K562 (cell line): ENCODE data around the gene FARSA. TPM values are rescaled to one million over a fixed set of nuclear protein-coding genes. Genes with fewer than 3 reads are reported as not detected.

Source experiments
- DPF2 ChIP-seq: fragments of 450-650 bp; IDR thresholded peaks from 2 replicates; pipeline ENCODE4 v1.6.1; 2016
- EZH2 ChIP-seq: IDR thresholded peaks from 2 replicates; pipeline ENCODE4 v1.6.1; 2012; ENCODE audit warnings: low read depth, mild to moderate bottlenecking, inconsistent platforms, low read length, borderline replicate concordance
- FOXJ3 ChIP-seq: sonication (generic); formaldehyde crosslinking; IDR thresholded peaks from 2 replicates; pipeline ENCODE4 v1.4.0; 2020; ENCODE audit warnings: mild to moderate bottlenecking, missing genetic modification reagents
- HDAC3 ChIP-seq: fragments of 450-650 bp; IDR thresholded peaks from 2 replicates; pipeline ENCODE4 v1.6.1; 2018; ENCODE audit warnings: borderline replicate concordance, mild to moderate bottlenecking, moderate library complexity; ENCODE audit not compliant: partially characterized antibody
- PHF21A ChIP-seq: fragments of 450-650 bp; IDR thresholded peaks from 2 replicates; pipeline ENCODE4 v1.6.1; 2017; ENCODE audit warnings: low read depth, borderline replicate concordance
- RNF2 ChIP-seq: sonication (generic); IDR thresholded peaks from 2 replicates; pipeline ENCODE4 v1.6.1; 2016
- RNF219 ChIP-seq: fragments of 250-450 bp; sonication (Bioruptor Pico); IDR thresholded peaks from 2 replicates; pipeline ENCODE4 v1.5.0; 2022; ENCODE audit warnings: mild to moderate bottlenecking
- SAP30 ChIP-seq: fragments of 200-600 bp; sonication (generic); IDR thresholded peaks from 2 replicates; pipeline ENCODE4 v1.6.1; 2012; ENCODE audit warnings: borderline replicate concordance, low read depth, mild to moderate bottlenecking, moderate library complexity, low read length, control low read depth, inconsistent platforms; ENCODE audit not compliant: insufficient read depth, poor library complexity, severe bottlenecking
- TARDBP ChIP-seq: fragments of 450-650 bp; IDR thresholded peaks from 2 replicates; pipeline ENCODE4 v1.6.1; 2016
- THAP7 ChIP-seq: fragments of 250-450 bp; sonication (Bioruptor Pico); IDR thresholded peaks from 2 replicates; pipeline ENCODE4 v1.5.0; 2021
- USF1 ChIP-seq: sonication (generic); formaldehyde crosslinking; IDR thresholded peaks from 2 replicates; pipeline ENCODE4 v1.9.0; 2022; ENCODE audit warnings: mild to moderate bottlenecking, missing genetic modification reagents
- ZZZ3 ChIP-seq: fragments of 450-650 bp; IDR thresholded peaks from 2 replicates; pipeline ENCODE4 v1.6.1; 2016; ENCODE audit warnings: antibody characterized with exemption, mild to moderate bottlenecking, moderate library complexity
- polyA plus RNA-seq, 8 experiments: library from polyadenylated mRNA; depleted of rRNA in 4 of 8; stranded (reverse) in 5 of 8; unstranded in 3 of 8; fragments of >200 nt; fragmentation: Nextera tagmentation in 2 of 8; fragmentation: Illumina TruSeq in 1 of 8; extraction: Ambion mirVana in 2 of 8; extraction: Trizol in 1 of 8; gene quantifications; 2 replicates each; pipeline versions ENCODE4 v1.2.1 to v1.2.3, GENCODE V29; 2011 to 2014; ENCODE audit warnings: inconsistent platforms in 1 of 8, missing spikeins in 1 of 8
- total RNA-seq, 7 experiments: library from RNA; depleted of rRNA in 6 of 7; stranded (reverse); fragments of >200 nt in 6 of 7; fragmentation: Illumina TruSeq in 2 of 7; extraction: Trizol in 2 of 7; gene quantifications; 2 replicates each; pipeline versions ENCODE4 v1.2.1 to v1.2.3, GENCODE V29; 2011 to 2021; ENCODE audit warnings: low replicate concordance in 1 of 7
- TF ChIP-seq, protein P1 (sequence below), 2 experiments: fragments of 450-650 bp in 1 of 2; sonication (generic) in 1 of 2; formaldehyde crosslinking in 1 of 2; IDR thresholded peaks; 2 replicates each; pipeline versions ENCODE4 v1.7.1 to v1.9.0; 2016 to 2022; ENCODE audit warnings: inconsistent platforms in 1 of 2, mild to moderate bottlenecking in 1 of 2, missing genetic modification reagents in 1 of 2

The FARSA gene
- total and polyA plus RNA-seq, 9 of the 15 experiments (the other 6 are each of a cell fraction or from before 2014, with no cell fraction given), result 25.2 to 237 (median 89.6) TPM

DNA sequence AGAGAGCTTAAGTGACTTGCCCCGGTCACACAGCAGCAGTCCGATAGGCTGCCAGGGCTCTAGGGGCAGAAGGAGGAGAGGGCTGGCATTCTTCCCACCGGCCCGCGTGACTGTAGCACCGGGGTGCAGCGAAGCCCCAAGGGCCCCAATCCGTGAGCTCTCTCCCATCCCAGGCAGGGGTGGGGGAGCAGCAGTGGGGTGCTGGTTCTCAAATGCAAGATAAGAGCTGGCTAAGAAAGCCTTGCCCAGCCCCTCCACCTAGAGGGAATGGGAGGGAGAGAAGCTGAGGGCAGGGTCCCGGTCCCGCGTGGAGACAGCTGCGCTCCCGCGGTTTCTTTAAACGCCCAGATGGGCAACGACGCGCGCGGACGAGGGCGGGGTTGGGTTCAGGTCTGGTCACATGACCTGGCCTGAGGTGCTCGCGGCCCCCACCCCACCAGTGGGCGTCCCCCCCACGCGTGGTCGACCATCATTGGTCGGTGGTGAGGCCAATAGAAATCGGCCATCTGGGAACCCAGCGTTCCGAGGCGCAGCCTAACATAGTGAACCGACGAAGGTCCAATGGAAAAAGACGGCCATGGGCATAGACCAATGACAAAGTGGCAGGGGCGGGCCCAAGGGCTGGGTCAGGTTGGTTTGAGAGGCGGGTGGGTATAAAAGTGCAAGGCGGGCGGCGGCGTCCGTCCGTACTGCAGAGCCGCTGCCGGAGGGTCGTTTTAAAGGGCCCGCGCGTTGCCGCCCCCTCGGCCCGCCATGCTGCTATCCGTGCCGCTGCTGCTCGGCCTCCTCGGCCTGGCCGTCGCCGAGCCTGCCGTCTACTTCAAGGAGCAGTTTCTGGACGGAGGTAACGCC, 4.6 kb upstream of the FARSA start, which contains the start of gene CALR (continued):
- TF ChIP-seq RNF219 (CRISPR knock-in tag) (no peak), FOXJ3 (CRISPR knock-in tag) (no peak), THAP7 (CRISPR knock-in tag) (0 out of 2 replicates have a peak, but pooled peaks have one; percentile 46), RNF2 (no peak; the same call in 1 of the 2 replicates), USF1 (CRISPR knock-in tag) (peak; percentile 97), HDAC3 (no peak), DPF2 (peak; percentile 43; the same call in 1 of the 2 replicates), PHF21A (0 out of 2 replicates have a peak, but pooled peaks have one; percentile 14), ZZZ3 (no peak), SAP30 (peak; percentile 64), TARDBP (peak; percentile 99), EZH2 (no peak)
- TF ChIP-seq, protein P1, sequence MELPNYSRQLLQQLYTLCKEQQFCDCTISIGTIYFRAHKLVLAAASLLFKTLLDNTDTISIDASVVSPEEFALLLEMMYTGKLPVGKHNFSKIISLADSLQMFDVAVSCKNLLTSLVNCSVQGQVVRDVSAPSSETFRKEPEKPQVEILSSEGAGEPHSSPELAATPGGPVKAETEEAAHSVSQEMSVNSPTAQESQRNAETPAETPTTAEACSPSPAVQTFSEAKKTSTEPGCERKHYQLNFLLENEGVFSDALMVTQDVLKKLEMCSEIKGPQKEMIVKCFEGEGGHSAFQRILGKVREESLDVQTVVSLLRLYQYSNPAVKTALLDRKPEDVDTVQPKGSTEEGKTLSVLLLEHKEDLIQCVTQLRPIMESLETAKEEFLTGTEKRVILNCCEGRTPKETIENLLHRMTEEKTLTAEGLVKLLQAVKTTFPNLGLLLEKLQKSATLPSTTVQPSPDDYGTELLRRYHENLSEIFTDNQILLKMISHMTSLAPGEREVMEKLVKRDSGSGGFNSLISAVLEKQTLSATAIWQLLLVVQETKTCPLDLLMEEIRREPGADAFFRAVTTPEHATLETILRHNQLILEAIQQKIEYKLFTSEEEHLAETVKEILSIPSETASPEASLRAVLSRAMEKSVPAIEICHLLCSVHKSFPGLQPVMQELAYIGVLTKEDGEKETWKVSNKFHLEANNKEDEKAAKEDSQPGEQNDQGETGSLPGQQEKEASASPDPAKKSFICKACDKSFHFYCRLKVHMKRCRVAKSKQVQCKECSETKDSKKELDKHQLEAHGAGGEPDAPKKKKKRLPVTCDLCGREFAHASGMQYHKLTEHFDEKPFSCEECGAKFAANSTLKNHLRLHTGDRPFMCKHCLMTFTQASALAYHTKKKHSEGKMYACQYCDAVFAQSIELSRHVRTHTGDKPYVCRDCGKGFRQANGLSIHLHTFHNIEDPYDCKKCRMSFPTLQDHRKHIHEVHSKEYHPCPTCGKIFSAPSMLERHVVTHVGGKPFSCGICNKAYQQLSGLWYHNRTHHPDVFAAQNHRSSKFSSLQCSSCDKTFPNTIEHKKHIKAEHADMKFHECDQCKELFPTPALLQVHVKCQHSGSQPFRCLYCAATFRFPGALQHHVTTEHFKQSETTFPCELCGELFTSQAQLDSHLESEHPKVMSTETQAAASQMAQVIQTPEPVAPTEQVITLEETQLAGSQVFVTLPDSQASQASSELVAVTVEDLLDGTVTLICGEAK (IDR thresholded peaks at IDR 0.05), result peak; percentile 34; the same call in 1 of the 2 replicates
- TF ChIP-seq, protein P1 (CRISPR knock-in tag; IDR thresholded peaks at IDR 0.05), result no peak
